ENCODE measurements around the gene ELK3. TPM values are rescaled to one million over a fixed set of nuclear protein-coding genes. Genes with fewer than 3 reads are reported as not detected.

ELK3 gene
- total RNA-seq, 4 donors from 2014 or later: 10.1 to 25.3 (median 23.4) TPM

DNA sequence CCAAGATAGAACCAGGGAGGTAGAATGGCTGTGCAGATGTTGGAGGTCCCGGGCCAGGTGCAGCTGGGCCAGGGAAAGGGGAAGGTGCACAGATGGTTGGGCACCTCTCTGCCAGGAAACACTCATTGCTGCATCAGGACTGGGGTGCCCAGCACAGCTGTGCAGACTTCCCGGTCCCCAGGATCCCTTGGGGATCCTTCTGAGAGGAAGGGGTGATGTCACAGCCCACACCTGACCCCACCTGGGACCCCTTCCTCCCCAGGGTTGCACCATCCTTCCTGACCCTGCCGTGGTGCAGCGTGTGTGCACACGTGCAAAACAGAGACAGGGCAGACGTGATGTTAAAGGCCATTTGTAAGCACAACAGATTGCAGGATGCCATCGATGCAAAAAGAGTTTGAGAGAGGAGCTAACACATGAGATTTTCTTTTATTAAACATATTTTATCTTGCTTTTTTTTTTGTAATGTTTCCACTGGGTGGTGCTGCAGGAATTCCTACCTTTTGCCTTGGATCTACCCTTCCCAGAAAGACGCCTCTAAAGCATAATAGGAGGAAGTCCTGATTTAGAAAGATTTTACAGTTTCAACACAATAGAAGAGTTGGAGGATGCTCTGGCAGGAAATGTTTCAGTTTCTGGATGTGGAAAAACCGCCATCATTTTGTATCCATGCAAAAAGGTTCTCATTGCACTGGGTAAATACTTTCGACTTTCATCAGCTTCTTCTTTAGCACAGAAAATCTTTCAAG lies 14.8 kb downstream of the ELK3 start:
- Histone ChIP-seq H3K27me3 (no peaks in the 10 kb centered on the region), H3K9me3 (no peaks in the 10 kb centered on the region), H3K4me3 (no peak overlapping the region), H3K4me1 (peaks cover 0 to 60% (median 8%) of the 10 kb centered on the region in 3 donors), H3K36me3 (no peaks in the 10 kb centered on the region), H3K27ac (peak overlapping the region in 3 of 4 donors; percentile 20 to 64 (median 52))
- peak; percentile 50 for ATAC-seq
- TF ChIP-seq POLR2AphosphoS5 (IDR thresholded peaks at IDR 0.05): no peak
- TF ChIP-seq, protein P1, sequence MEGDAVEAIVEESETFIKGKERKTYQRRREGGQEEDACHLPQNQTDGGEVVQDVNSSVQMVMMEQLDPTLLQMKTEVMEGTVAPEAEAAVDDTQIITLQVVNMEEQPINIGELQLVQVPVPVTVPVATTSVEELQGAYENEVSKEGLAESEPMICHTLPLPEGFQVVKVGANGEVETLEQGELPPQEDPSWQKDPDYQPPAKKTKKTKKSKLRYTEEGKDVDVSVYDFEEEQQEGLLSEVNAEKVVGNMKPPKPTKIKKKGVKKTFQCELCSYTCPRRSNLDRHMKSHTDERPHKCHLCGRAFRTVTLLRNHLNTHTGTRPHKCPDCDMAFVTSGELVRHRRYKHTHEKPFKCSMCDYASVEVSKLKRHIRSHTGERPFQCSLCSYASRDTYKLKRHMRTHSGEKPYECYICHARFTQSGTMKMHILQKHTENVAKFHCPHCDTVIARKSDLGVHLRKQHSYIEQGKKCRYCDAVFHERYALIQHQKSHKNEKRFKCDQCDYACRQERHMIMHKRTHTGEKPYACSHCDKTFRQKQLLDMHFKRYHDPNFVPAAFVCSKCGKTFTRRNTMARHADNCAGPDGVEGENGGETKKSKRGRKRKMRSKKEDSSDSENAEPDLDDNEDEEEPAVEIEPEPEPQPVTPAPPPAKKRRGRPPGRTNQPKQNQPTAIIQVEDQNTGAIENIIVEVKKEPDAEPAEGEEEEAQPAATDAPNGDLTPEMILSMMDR (IDR thresholded peaks at IDR 0.05): peak; percentile 15 to 51 (median 30)
- WGBS, 2 donors (ENCODE audit: low coverage in 1 of 2): 38 to 41% methylated on average over 7 of the region's 10 CpGs

DNA sequence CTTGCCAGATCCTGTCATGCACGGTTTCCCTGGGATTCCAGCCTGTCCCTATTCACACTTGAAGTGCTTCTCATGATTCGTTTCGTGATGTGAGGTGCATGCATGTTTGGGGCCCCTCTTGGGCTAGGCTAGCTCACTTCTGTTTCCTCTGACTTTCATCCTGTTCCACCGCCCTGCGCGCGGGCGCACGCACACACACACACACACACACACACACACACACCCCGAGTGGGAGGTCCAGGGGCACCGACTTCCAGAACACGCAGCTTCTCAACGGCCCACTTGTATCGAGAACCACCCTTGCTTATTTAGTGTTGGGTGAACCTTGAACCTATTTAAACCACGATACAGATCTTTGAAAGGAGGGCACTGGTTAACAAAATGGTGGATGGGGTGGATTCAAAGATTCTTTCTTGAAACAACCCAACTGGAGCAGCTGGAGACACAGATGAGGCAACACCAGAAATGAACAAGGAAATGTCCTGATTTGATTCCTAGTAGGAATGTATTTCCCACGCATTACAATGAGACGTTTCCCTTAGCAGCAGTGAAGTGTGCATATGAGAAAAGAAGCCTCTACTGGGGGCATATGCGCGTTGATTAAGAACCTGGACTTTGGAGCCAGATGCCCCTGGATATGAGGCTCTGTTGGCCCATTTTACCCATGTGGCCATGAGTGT lies 16.3 kb downstream of the ELK3 start:
- no peak for ATAC-seq
- TF ChIP-seq POLR2AphosphoS5 (IDR thresholded peaks at IDR 0.05): no peak
- TF ChIP-seq EP300 (IDR thresholded peaks at IDR 0.05): no peak
- TF ChIP-seq, protein P1 (IDR thresholded peaks at IDR 0.05): no peak
- no peak for TF ChIP-seq POLR2A (IDR thresholded peaks at IDR 0.05)
- peaks cover 0 to 65% (median 8%) of the 10 kb centered on the region in 3 donors for H3K4me1 ChIP-seq
- no peaks in the 10 kb centered on the region for H3K36me3 ChIP-seq
- no peak overlapping the region for H3K4me3 ChIP-seq
- no peaks in the 10 kb centered on the region for H3K27me3 ChIP-seq
- peak overlapping the region in 3 of 4 donors; percentile 44 to 64 (median 52) for H3K27ac ChIP-seq
- H3K9me3 ChIP-seq: no peaks in the 10 kb centered on the region
- WGBS, 2 donors (ENCODE audit: low coverage in 1 of 2): 82 to 85% methylated on average over 9 to 11 of the region's 19 CpGs

- WGBS, 2 donors (ENCODE audit: low coverage in 1 of 2): 35 to 61% methylated on average over 2 to 3 of the region's 3 CpGs
- no peaks in the 10 kb centered on the region for H3K36me3 ChIP-seq
- peak overlapping the region in 3 of 4 donors; percentile 25 to 64 (median 32) for H3K27ac ChIP-seq
- H3K9me3 ChIP-seq: no peaks in the 10 kb centered on the region
- no peaks in the 10 kb centered on the region for H3K27me3 ChIP-seq
- H3K4me1 ChIP-seq: peaks cover 0 to 68% (median 8%) of the 10 kb centered on the region in 3 donors
- TF ChIP-seq EP300 (IDR thresholded peaks at IDR 0.05): no peak
- no peak for TF ChIP-seq POLR2A (IDR thresholded peaks at IDR 0.05)
- TF ChIP-seq, protein P1 (IDR thresholded peaks at IDR 0.05): no peak
- no peak for TF ChIP-seq POLR2AphosphoS5 (IDR thresholded peaks at IDR 0.05)
- no peak overlapping the region for H3K4me3 ChIP-seq
- ATAC-seq: no peak
Observed at GRCh38 chr12:96211988-96212387, 17.8 kb downstream of the ELK3 start.

GRCh38 chr12:96212456-96213375 lies 18.5 kb downstream of the ELK3 start:
- peaks cover 0 to 68% (median 8%) of the 10 kb centered on the region in 3 donors for H3K4me1 ChIP-seq
- TF ChIP-seq EP300 (IDR thresholded peaks at IDR 0.05): no peak
- no peak overlapping the region for H3K4me3 ChIP-seq
- no peaks in the 10 kb centered on the region for H3K27me3 ChIP-seq
- WGBS, 2 donors (ENCODE audit: low coverage in 1 of 2): 72 to 79% methylated on average over 8 to 10 of the region's 10 CpGs
- H3K27ac ChIP-seq: peak overlapping the region in 3 of 4 donors; percentile 25 to 64 (median 32)
- H3K9me3 ChIP-seq: no peaks in the 10 kb centered on the region
- no peaks in the 10 kb centered on the region for H3K36me3 ChIP-seq
- no peak for ATAC-seq

- no peaks in the 10 kb centered on the region for H3K36me3 ChIP-seq
- 71 to 92% methylated on average over 5 to 7 of the region's 7 CpGs for WGBS, 2 donors (ENCODE audit: low coverage in 1 of 2)
- H3K9me3 ChIP-seq: no peaks in the 10 kb centered on the region
- no peaks in the 10 kb centered on the region for H3K27me3 ChIP-seq
- H3K4me3 ChIP-seq: no peak overlapping the region
- TF ChIP-seq POLR2A (IDR thresholded peaks at IDR 0.05): no peak
- TF ChIP-seq POLR2AphosphoS5 (IDR thresholded peaks at IDR 0.05): no peak
- TF ChIP-seq, protein P1 (IDR thresholded peaks at IDR 0.05): no peak
- TF ChIP-seq EP300 (IDR thresholded peaks at IDR 0.05): no peak
- no peak for ATAC-seq
- H3K4me1 ChIP-seq: peaks cover 0 to 57% (median 8%) of the 10 kb centered on the region in 3 donors
- peak overlapping the region in 1 of 4 donors; percentile 64 for H3K27ac ChIP-seq
Observed at GRCh38 chr12:96213869-96214268, 19.7 kb downstream of the ELK3 start.
